Adrenal gland (tissue), 5 donors: ENCODE results near the gene CDH20.

Experiments used
- POLR2A ChIP-seq, 2 donors: fragments of 450-650 bp; IDR thresholded peaks; one replicate each; pipeline ENCODE4 v1.6.1; 2017; ENCODE audit warnings: antibody characterized with exemption in 2 of 2, mild to moderate bottlenecking in 2 of 2, moderate library complexity in 1 of 2
- TF ChIP-seq, protein P1 (sequence below), 6 experiments: fragments of 450-650 bp in 4 of 6; fragments of 200-600 bp in 2 of 6; sonication (generic) in 1 of 6; IDR thresholded peaks; 1 replicate in 5 of 6; 2 replicates in 1 of 6; pipeline versions ENCODE4 v1.5.1 to v1.8.0; 2016 to 2021; ENCODE audit warnings: antibody characterized with exemption in 6 of 6, mild to moderate bottlenecking in 2 of 6, moderate library complexity in 1 of 6
- donor health status: DM: no; HTN: no; CAD: no.

DNA sequence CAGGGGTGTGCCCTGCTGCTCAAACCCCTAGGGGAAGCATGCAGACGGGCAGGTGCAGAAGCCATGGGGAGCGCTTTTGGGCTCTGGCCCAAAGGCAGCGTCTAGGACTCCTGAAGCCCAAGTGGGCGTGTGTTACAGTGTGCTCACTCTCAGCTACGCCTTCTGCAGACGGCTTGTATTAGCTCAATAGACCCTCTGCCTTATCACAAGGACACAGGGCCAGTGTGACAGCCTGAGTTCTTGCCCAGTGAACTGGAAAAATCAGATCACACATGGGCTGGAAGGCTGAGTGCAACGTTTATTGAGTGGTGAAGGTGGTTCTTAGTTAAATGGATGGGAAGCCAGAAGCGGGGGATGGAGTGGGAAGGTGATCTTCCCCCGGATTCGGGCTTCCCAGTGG lies 210.9 kb downstream of the CDH20 start:
- TF ChIP-seq, protein P1, sequence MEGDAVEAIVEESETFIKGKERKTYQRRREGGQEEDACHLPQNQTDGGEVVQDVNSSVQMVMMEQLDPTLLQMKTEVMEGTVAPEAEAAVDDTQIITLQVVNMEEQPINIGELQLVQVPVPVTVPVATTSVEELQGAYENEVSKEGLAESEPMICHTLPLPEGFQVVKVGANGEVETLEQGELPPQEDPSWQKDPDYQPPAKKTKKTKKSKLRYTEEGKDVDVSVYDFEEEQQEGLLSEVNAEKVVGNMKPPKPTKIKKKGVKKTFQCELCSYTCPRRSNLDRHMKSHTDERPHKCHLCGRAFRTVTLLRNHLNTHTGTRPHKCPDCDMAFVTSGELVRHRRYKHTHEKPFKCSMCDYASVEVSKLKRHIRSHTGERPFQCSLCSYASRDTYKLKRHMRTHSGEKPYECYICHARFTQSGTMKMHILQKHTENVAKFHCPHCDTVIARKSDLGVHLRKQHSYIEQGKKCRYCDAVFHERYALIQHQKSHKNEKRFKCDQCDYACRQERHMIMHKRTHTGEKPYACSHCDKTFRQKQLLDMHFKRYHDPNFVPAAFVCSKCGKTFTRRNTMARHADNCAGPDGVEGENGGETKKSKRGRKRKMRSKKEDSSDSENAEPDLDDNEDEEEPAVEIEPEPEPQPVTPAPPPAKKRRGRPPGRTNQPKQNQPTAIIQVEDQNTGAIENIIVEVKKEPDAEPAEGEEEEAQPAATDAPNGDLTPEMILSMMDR (IDR thresholded peaks at IDR 0.05), result no peak
- no peak for TF ChIP-seq POLR2A (IDR thresholded peaks at IDR 0.05)
